ENCODE results near the gene TLL2.

DNA sequence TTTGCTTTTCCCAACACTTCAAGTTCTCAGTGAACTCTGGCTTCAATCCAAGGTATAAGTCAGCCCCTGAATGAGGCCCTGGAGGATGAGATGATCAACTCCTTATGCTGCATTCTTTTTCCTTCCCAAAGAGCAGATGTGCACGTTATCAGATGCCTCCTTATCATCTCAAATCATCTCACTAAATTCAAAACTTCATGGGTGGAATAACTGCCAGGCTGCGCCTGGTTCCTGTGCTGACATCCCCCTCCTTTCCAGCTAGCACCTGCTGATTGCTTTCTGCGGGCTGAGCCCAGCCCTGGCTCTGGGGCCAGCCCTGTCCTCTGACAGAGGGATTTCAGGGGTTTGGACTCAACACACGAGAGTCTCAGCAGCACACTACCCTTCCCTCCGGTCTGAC lies 44.9 kb downstream of the TLL2 start:
- TF ChIP-seq, protein P1, sequence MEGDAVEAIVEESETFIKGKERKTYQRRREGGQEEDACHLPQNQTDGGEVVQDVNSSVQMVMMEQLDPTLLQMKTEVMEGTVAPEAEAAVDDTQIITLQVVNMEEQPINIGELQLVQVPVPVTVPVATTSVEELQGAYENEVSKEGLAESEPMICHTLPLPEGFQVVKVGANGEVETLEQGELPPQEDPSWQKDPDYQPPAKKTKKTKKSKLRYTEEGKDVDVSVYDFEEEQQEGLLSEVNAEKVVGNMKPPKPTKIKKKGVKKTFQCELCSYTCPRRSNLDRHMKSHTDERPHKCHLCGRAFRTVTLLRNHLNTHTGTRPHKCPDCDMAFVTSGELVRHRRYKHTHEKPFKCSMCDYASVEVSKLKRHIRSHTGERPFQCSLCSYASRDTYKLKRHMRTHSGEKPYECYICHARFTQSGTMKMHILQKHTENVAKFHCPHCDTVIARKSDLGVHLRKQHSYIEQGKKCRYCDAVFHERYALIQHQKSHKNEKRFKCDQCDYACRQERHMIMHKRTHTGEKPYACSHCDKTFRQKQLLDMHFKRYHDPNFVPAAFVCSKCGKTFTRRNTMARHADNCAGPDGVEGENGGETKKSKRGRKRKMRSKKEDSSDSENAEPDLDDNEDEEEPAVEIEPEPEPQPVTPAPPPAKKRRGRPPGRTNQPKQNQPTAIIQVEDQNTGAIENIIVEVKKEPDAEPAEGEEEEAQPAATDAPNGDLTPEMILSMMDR (conservative IDR thresholded peaks at IDR 0.05; ENCODE audit: low read length), result no peak
- TF ChIP-seq EZH2phosphoT487 (IDR thresholded peaks at IDR 0.05; ENCODE audit: borderline replicate concordance), result no peak

Measured in Loucy (cell line).